NT2/D1 (cell line): ENCODE results near the gene TPP2.

Source experiments
- DNase-seq: peaks from one replicate; pipeline ENCODE4 v3.0.0-alpha.2; 2011; ENCODE audit warnings: low read depth, low spot score
- H3K27me3 ChIP-seq: 2 replicates; pipeline ENCODE4 v1.6.0; 2011; ENCODE audit warnings: mild to moderate bottlenecking; ENCODE audit not compliant: insufficient read length, insufficient read depth
- H3K36me3 ChIP-seq: 2 replicates; pipeline ENCODE4 v1.6.1; 2011; ENCODE audit warnings: mild to moderate bottlenecking, low read length, mixed read lengths; ENCODE audit not compliant: insufficient read depth, insufficient read length
- H3K4me1 ChIP-seq: 2 replicates; pipeline ENCODE4 v1.5.1; 2011; ENCODE audit not compliant: insufficient read depth, insufficient read length
- H3K4me3 ChIP-seq: 2 replicates; pipeline ENCODE4 v1.5.1; 2011; ENCODE audit warnings: low read depth; ENCODE audit not compliant: insufficient read length
- H3K9ac ChIP-seq: 2 replicates; pipeline ENCODE4 v1.6.0; 2011; ENCODE audit warnings: low read depth; ENCODE audit not compliant: insufficient read length
- H3K9me3 ChIP-seq: 2 replicates; pipeline ENCODE4 v1.5.1; 2011; ENCODE audit warnings: mild to moderate bottlenecking, low read length; ENCODE audit not compliant: insufficient read depth
- SUZ12 ChIP-seq: IDR thresholded peaks from 2 replicates; pipeline ENCODE4 v1.6.1; 2011; ENCODE audit not compliant: insufficient read length, insufficient read depth; ENCODE audit errors: extremely low read depth
- YY1 ChIP-seq: IDR thresholded peaks from 2 replicates; pipeline ENCODE4 v1.6.1; 2011; ENCODE audit not compliant: insufficient read length, insufficient read depth
- ZNF274 ChIP-seq: IDR thresholded peaks from 2 replicates; pipeline ENCODE4 v1.6.1; 2011; ENCODE audit warnings: mild to moderate bottlenecking, low read depth, low read length

TPP2 gene

DNA sequence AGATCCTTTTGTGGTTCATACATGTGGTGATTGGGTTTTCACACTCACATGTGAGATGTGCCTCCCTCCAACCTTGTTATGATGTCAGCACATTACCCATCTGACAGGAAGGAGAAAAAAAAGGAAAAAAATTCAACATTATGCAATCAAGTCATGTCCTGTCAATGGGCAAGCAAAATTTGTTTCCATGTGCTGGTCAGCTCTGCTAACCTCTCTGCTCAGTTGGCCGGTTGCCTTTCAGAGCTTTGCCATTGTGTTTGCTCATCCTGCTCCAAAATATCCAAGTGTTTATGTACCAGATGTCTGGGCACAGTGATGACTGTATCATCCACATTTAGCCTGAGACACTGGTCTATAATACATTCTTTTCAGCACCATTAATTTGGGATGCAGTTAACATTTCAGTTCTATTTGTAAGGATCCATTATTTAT, 125.0 kb downstream of the TPP2 start:
- TF ChIP-seq SUZ12 = no peak
- no peak for DNase-seq

DNA sequence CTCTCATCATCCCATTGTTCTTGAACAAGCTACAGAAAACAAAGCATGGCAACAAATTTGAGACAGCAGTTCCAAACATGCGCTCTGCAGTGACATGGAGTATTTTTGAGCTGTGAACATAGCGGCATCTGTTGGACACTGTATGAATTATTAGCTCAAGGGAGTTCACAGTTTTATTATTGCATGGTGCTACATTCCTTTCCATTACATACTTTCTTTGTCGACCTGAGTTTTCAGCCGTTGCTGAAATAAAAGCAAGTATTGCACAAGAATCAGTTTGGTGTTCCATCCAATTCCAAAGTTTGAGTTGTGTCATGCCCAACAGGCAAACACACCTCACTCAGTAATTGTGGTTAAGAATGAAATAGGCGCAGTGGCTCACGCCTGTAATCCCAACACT, 128.1 kb downstream of the TPP2 start:
- Histone ChIP-seq H3K4me1 (no peaks in the 10 kb centered on the region), H3K27me3 (no peaks in the 10 kb centered on the region), H3K9ac (no peak overlapping the region), H3K9me3 (no peaks in the 10 kb centered on the region), H3K4me3 (no peak overlapping the region), H3K36me3 (no peaks in the 10 kb centered on the region)
- DNase-seq = no peak
- no peak for TF ChIP-seq YY1
- no peak for TF ChIP-seq ZNF274
- no peak for TF ChIP-seq SUZ12

More for the DNA sequence above, 125.0 kb downstream of the TPP2 start:
- Histone ChIP-seq H3K27me3 (no peaks in the 10 kb centered on the region), H3K4me1 (no peaks in the 10 kb centered on the region), H3K9me3 (no peaks in the 10 kb centered on the region), H3K4me3 (no peak overlapping the region), H3K36me3 (no peaks in the 10 kb centered on the region), H3K9ac (no peak overlapping the region)

DNA sequence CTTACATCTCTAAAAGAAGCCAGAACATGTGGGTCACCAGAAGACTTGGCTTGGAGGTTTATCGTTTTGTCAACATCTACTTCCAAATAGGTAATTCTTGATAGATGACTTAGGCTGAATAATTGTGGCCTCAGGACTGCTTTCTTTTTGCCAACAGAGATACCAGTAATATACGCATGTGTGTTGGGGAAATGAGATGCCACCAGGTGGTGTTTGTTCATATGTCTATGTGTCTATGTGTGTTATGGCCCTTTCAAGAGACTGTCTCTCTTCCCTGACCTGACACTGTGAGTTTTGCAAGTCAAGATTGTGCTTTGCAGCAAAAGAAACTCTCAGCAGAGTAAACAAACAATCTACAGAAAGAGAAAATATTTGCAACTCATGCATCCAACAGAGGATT, 129.6 kb downstream of the TPP2 start:
- Histone ChIP-seq H3K36me3 (no peaks in the 10 kb centered on the region), H3K9me3 (no peaks in the 10 kb centered on the region), H3K4me1 (no peaks in the 10 kb centered on the region), H3K27me3 (no peaks in the 10 kb centered on the region), H3K9ac (no peak overlapping the region), H3K4me3 (no peak overlapping the region)
- TF ChIP-seq SUZ12 = no peak
- TF ChIP-seq YY1 = no peak
- no peak for TF ChIP-seq ZNF274
- no peak for DNase-seq
